ENCODE results near the gene TAF1. TPM values are rescaled to one million over a fixed set of nuclear protein-coding genes. Genes with fewer than 3 reads are reported as not detected.
A peak's percentile ranks its signal among the peaks of the same experiment; 100 is the strongest.

Gene TAF1
- total and polyA plus RNA-seq, 4 donors = 9.5 to 77.4 (median 25.7) TPM

- DNase-seq = no peak
- ATAC-seq (ENCODE audit: insufficient read depth, low FRiP score) = no peak
These were observed 742 bp upstream of the TAF1 start for GRCh38 chrX:71365356-71365874.

GRCh38 chrX:71366674-71367256, 608 bp downstream of the TAF1 start:
- H3K27me3 ChIP-seq (ENCODE audit: control insufficient read depth in 3 of 3, insufficient read depth in 3 of 3, low read length in 2 of 3) = no peaks in the 10 kb centered on the region
- H3K36me3 ChIP-seq (ENCODE audit: control insufficient read depth in 4 of 4, insufficient read depth in 4 of 4, low read length in 4 of 4) = peaks cover 0 to 13% (median 1%) of the 10 kb centered on the region in 4 donors
- DNase-seq (peak; percentile 14 to 47 (median 25)), ATAC-seq (ENCODE audit: insufficient read depth, low FRiP score) (no peak)
- H3K27ac ChIP-seq (ENCODE audit: low read depth in 1 of 2, low read length in 1 of 2) = peak overlapping the region; percentile 74 to 98
- 0 to 37% methylated on average over 34 to 36 of the region's 36 CpGs for WGBS, 2 donors
- H3K9me3 ChIP-seq (ENCODE audit: control insufficient read depth in 4 of 4, insufficient read depth in 3 of 4, low read length in 3 of 4) = peaks cover 0 to 6% (median 0%) of the 10 kb centered on the region in 4 donors
- TF ChIP-seq, protein P1, sequence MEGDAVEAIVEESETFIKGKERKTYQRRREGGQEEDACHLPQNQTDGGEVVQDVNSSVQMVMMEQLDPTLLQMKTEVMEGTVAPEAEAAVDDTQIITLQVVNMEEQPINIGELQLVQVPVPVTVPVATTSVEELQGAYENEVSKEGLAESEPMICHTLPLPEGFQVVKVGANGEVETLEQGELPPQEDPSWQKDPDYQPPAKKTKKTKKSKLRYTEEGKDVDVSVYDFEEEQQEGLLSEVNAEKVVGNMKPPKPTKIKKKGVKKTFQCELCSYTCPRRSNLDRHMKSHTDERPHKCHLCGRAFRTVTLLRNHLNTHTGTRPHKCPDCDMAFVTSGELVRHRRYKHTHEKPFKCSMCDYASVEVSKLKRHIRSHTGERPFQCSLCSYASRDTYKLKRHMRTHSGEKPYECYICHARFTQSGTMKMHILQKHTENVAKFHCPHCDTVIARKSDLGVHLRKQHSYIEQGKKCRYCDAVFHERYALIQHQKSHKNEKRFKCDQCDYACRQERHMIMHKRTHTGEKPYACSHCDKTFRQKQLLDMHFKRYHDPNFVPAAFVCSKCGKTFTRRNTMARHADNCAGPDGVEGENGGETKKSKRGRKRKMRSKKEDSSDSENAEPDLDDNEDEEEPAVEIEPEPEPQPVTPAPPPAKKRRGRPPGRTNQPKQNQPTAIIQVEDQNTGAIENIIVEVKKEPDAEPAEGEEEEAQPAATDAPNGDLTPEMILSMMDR (IDR thresholded peaks at IDR 0.05; ENCODE audit: control extremely low read depth, extremely low read depth) = no peak
- H3K4me1 ChIP-seq (ENCODE audit: control insufficient read depth in 5 of 5, insufficient read depth in 5 of 5, low read length in 5 of 5) = peaks cover 0 to 7% (median 6%) of the 10 kb centered on the region in 5 donors
- H3K9ac ChIP-seq (ENCODE audit: insufficient read depth in 1 of 2, low read length in 2 of 2) = peak overlapping the region; percentile 55 to 68
- H3K4me3 ChIP-seq = peak overlapping the region; percentile 90

More at GRCh38 chrX:71365356-71365874, 742 bp upstream of the TAF1 start:
- Histone ChIP-seq H3K9ac (ENCODE audit: insufficient read depth in 1 of 2, low read length in 2 of 2) (peak overlapping the region; percentile 48 to 58), H3K27me3 (ENCODE audit: control insufficient read depth in 3 of 3, insufficient read depth in 3 of 3, low read length in 2 of 3) (no peaks in the 10 kb centered on the region), H3K4me3 (peak overlapping the region; percentile 15), H3K4me1 (ENCODE audit: control insufficient read depth in 5 of 5, insufficient read depth in 5 of 5, low read length in 5 of 5) (peaks cover 0 to 7% (median 6%) of the 10 kb centered on the region in 5 donors), H3K9me3 (ENCODE audit: control insufficient read depth in 4 of 4, insufficient read depth in 3 of 4, low read length in 3 of 4) (peaks cover 0 to 6% (median under 1%) of the 10 kb centered on the region in 4 donors), H3K36me3 (ENCODE audit: control insufficient read depth in 4 of 4, insufficient read depth in 4 of 4, low read length in 4 of 4) (peaks cover 0 to 8% (median 1%) of the 10 kb centered on the region in 4 donors), H3K27ac (ENCODE audit: low read depth in 1 of 2, low read length in 1 of 2) (peak overlapping the region; percentile 88 to 98)
- WGBS, 2 donors = 4 to 30% methylated on average over 16 of the region's 16 CpGs
- TF ChIP-seq, protein P1 (IDR thresholded peaks at IDR 0.05; ENCODE audit: control extremely low read depth, extremely low read depth) = no peak

GRCh38 chrX:71367396-71367795, 1.2 kb downstream of the TAF1 start:
- H3K27ac ChIP-seq (ENCODE audit: low read depth in 1 of 2, low read length in 1 of 2) = peak overlapping the region; percentile 21 to 74

More at GRCh38 chrX:71367396-71367795, 1.2 kb downstream of the TAF1 start:
- Histone ChIP-seq H3K4me1 (ENCODE audit: control insufficient read depth in 5 of 5, insufficient read depth in 5 of 5, low read length in 5 of 5) (peaks cover 0 to 7% (median 6%) of the 10 kb centered on the region in 5 donors), H3K36me3 (ENCODE audit: control insufficient read depth in 4 of 4, insufficient read depth in 4 of 4, low read length in 4 of 4) (peaks cover 0 to 13% (median 2%) of the 10 kb centered on the region in 4 donors), H3K9ac (ENCODE audit: insufficient read depth in 1 of 2, low read length in 2 of 2) (peak overlapping the region in 1 of 2 donors; percentile 55), H3K4me3 (peak overlapping the region; percentile 90), H3K9me3 (ENCODE audit: control insufficient read depth in 4 of 4, insufficient read depth in 3 of 4, low read length in 3 of 4) (peaks cover 0 to 6% (median 0%) of the 10 kb centered on the region in 4 donors), H3K27me3 (ENCODE audit: control insufficient read depth in 3 of 3, insufficient read depth in 3 of 3, low read length in 2 of 3) (no peaks in the 10 kb centered on the region)
- 28 to 54% methylated on average over 10 to 14 of the region's 14 CpGs for WGBS, 2 donors
- DNase-seq (peak in 1 of 3 donors; percentile 8), ATAC-seq (ENCODE audit: insufficient read depth, low FRiP score) (no peak)
- TF ChIP-seq, protein P1 (IDR thresholded peaks at IDR 0.05; ENCODE audit: control extremely low read depth, extremely low read depth) = no peak

Measured in lung (tissue), 12 donors.